GM19193 (cell line): Measurements from ENCODE around the gene CDC42EP2.

Source experiments
- POLR2A ChIP-seq: IDR thresholded peaks from 4 replicates; pipeline ENCODE4 v1.6.1; 2011; ENCODE audit not compliant: insufficient read depth, insufficient read length; ENCODE audit errors: extremely low read depth

Gene CDC42EP2, protein sequence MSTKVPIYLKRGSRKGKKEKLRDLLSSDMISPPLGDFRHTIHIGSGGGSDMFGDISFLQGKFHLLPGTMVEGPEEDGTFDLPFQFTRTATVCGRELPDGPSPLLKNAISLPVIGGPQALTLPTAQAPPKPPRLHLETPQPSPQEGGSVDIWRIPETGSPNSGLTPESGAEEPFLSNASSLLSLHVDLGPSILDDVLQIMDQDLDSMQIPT

DNA sequence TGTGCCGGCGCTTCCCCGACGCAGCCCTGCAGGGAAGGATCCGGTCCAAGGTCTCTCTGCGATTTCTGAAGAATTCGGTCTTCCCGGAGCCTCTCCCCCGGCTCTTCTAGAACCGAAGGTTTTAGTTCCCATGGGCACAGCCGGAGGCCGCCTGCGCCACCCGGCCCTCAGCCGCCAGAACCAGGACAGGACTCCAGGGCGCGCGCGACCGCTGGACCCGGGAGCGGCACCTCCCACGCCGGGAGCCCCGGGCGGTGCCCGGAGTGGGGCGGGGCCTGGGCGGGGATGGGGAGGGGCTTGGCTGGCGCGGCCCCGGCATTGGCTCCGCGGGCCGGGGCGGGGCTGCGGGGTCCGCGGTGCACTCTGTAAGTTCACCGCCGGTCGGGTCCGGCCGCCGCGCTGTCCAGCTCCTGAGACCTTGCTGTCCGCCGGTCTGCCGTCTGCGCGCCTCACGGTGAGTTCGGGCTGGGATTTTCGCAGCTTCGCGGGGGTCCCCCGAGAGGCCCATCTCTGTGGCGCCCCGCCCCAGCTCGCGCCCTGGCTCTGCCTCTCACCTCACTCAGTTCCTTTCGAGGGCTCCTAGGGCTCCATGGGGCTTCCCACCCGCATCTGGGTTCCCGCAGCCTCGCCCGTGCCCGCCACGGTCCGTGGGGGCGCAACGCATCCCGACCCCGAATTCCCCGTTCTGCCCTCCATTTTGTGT lies at the start of gene CDC42EP2:
Gene CDC42EP2, plus strand, starts transcription at position 366 of the 703 bp plus-strand sequence. CDS start 6,033 bp downstream, outside the sequence.
- TF ChIP-seq POLR2A: no peak

DNA sequence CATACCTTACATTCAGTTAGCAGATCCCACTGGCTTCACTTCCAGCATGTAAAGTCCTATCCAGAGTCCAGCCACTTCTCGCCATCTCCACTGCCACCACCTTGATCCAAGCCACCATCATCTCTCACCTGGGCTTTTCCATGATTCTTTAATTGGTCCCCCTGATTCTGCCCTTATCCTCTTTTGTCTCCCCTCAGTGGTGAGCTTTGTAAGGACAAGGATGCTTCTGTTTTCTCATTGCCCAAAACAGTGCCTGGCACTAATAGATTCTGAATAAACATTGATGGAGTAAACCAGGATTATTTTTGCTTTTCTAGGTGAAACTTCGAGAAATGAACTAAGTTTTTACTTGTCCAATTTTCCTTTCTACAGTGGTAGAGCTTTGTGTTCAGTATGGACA lies 48.5 kb upstream of the CDC42EP2 start:
- no peak for TF ChIP-seq POLR2A

DNA sequence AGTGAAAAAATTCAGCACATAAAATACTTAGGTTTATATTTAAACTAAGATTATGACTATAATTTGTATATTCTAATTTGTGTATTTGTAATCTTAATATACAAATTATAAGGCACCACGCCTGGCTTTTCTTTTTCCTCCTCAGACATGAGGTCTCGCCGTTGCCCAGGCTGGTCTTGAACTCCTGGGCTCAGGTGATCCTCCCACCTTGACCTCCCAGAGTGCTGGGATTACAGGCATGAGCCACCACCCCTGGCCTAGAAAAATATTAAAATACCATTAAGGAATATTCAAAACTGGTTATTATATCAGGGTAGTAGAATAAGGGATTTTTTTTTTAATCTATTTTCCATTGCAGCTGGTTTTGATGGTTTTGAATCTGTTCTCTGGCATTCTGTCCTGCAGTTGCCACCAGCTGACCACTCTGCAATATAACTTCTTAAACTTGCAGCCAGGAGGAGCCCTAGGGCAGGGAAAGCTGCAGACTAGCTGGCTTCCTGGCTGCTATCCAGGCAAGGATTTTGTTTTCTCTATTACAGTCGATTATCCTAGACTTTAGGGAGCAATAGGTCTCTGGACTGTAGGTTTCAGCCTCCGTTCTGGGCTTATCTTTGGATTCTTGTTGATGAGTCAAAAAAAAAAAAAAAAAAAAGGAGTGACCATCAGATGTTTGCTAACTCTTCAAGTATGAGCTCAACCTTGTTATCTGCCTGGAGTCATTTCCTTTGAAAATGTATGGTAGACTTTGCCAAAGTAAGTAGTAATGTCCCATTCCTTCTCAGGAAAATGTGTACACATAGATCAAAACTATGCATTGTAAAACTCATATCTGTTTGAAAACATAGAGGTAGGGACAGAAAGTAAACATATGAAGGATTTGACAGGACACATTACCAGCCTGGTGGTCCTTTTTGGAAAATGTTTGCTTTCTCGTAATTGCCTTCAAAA lies 39.7 kb upstream of the CDC42EP2 start:
- TF ChIP-seq POLR2A: no peak

DNA sequence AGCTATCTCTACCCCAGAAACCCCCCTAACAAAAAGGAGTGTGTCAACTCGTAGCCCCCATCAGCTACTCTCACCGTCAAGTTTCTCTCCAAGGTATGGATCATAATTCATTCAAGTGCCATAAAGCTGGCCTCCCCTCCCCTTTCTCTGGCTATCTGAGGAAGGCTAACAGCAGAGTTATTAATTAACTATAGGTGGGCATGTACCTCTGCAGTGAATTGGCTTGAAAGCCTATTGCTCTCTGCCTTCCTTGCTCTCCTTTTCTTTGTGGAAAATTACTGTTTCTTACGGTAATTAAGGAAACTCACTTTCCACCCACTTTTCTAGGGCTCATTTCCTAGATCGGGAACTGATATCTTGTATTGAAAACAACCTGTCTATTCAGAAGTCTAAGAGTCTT lies 38.8 kb upstream of the CDC42EP2 start:
- no peak for TF ChIP-seq POLR2A

DNA sequence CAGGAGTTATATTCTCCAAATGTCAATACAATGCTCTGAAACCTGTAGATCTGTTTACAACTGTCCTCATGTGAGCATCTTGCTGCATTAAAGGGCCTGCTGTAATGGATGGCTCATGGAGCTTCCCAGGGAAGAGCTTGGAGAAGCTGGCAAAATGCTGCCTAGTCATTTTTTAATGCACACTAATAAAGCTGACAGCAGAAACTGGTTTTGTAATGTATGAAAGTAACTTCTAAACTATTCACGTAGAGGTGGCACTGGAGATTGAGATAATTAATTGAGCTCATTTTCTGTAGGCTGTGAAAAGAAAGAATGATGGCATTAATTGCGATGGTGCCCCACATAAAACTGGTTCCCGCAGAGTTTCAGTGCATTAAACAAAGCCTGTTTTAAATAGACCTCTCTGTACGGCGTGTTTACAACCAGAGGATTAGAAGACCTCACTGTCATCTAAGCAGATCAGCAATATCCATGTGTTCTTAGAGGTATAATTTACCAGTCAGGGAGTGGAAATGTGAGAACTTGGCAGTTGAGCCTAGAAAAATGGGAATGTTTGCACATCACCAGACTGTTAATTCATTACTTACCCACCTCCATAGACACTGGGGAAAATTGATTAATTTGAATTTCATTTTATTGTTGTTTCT lies 36.9 kb upstream of the CDC42EP2 start:
- TF ChIP-seq POLR2A: no peak

DNA sequence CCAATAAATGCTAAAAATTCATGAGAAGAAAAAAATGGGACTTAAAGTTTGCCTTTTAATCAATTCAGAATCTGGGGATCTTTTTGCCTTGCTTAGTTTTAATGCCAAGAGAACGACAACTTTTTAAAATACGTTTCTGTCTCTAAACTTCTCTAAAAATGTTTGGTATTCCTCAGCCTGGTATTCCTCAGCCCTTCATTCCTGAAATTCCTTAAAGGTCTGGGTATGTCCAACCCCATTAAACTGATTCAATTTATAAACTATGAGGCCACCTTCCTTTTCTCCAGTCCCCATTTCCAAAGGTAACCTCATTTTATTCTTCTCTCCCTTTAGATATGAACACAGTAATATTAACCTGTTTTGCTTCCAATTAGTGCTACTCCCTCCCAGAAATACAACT lies 36.3 kb upstream of the CDC42EP2 start:
- TF ChIP-seq POLR2A: no peak

DNA sequence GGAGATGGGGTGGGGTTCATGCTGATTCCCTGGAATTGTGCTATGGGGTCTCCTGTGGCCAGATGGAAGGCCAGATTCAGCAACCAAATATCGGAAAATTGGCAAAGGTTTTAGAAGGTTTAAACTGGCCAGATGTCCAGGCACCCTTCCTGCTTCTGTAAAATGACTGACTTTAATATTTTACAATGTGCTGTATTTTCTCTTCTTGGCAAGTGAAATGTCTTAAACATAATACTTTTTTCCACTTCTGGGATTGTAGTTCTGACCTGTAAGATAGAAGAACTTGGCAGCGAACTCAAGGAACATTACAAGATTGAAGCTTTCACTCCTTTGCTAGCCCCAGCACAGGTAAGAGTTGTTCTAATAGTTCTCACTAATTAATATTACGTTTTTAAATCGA lies 35.4 kb upstream of the CDC42EP2 start:
- no peak for TF ChIP-seq POLR2A

DNA sequence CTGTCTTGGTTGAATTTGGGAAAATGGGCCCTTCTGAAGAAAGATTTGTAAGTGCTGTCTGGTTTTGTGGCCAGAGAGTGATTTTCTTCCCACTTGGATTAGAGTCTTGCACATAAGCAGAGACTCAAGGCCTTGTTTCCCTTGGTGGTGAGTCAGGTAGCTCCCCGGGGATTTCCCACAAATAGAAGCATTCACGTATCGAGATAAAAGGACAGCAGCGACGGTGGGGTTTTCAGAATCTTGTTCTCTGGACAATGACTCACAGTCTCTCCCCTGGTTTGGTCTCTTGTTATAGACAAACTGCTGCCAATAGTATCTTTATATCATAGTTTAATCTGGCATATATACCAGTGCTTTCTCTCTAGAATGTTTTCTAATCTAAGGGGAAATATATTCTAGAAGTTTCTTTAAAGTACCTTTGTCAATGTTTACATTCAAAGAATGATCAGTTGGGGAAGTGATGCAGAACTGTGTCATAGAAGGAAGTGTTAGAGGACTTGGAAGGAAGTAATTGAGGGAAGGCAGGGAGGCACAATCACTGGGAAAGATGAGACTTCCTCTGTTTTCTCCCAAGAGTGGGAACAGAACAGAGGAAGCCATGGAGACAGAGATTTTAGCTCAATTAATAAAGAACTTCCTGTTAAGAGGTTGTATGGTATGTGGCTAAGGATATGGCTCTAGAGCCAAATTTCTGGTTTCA lies 34.8 kb upstream of the CDC42EP2 start:
- TF ChIP-seq POLR2A: no peak

DNA sequence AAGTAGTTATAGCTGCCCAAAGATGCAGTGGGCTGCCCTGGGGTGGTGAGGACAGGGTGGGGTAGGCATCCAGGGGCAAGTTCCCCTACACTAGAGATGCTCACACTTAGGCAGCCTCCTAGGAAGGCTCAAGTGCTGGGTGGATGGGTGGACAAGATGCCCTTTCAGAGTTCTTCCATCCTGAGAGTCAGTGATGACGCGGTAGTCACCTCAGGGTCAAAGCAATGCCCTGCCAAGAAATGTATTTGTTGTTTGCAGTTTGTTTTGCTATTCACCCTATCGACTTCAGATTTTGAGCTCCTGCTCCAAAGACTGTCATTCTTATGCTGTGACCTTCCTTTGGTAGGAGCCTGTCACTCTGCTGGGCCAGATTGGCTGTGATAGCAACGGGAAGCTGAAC lies 34.0 kb upstream of the CDC42EP2 start:
- TF ChIP-seq POLR2A: no peak

DNA sequence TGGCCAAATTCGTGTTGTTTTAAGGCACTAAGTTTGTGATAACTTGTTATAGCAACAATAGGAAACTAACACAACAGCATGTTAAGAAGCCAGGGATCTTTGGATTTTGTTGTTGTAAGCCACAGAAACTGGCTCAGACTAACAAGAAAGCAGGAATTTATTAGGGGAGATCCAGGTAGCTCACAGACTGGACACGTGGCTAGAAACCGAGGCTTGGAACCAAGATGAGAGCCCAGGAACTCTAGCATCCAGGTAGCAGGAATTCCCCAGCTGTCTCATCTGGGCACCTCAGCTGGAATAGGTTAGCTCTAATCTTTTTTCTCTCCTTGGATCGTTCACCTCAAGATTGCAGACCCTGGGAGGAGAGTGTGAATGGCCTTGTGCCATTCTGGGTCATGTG lies 28.0 kb upstream of the CDC42EP2 start:
- no peak for TF ChIP-seq POLR2A

DNA sequence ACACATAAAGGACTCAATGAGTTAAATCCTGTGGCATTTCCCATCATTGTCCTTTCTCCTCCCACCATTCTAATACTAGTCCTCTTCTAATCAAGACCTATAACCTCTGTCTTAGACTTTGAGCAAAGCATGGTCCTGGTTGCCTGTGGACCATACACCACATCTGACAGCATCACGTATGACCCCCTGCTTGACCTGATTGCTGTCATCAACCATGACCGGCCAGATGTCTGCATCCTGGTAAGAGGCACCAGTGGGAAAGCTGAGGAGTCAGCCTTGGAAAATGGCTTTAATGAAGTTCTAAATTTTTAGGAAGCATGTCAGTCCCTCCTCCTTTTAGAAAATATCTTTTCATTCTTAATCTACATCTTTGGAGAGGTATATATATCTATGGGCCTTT lies 27.1 kb upstream of the CDC42EP2 start:
- TF ChIP-seq POLR2A: no peak

DNA sequence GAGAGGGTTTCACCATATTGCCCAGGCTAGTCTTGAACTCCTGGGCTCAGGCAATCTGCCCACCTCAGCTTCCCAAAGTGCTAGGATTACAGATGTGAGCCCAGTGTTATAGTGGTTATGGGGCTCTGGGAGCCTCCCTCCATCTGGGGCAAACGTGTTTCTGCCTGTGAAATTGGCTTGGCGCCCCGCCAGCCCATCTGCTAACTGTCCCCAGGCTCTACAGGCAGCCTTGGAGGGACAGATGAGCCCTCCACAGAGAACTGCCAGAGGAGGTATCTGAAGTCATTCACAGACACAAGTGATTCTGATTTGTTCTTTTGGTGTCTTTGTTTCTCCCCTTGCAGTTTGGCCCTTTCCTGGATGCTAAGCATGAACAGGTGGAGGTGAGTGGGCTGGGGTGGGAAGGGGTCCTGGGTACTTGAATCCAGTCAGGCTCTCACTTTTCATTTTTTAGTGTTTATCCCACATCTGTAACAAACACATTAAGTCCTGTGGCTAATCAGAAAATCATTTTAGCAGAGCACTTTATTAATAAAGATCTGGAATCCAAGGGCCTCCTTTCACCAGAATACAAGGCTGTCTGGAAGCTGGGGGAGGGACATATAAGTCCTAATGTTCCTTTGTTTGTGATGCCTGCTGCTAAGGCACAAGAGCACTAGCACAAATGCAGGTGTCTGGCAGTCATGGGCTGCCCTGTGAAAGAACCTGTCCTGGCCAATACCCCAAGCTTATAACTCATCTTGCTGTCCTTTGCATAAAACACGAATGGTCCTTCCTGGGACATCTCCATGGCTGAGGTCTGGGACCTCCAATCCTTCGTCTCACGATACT lies 25.7 kb upstream of the CDC42EP2 start:
- TF ChIP-seq POLR2A: no peak

DNA sequence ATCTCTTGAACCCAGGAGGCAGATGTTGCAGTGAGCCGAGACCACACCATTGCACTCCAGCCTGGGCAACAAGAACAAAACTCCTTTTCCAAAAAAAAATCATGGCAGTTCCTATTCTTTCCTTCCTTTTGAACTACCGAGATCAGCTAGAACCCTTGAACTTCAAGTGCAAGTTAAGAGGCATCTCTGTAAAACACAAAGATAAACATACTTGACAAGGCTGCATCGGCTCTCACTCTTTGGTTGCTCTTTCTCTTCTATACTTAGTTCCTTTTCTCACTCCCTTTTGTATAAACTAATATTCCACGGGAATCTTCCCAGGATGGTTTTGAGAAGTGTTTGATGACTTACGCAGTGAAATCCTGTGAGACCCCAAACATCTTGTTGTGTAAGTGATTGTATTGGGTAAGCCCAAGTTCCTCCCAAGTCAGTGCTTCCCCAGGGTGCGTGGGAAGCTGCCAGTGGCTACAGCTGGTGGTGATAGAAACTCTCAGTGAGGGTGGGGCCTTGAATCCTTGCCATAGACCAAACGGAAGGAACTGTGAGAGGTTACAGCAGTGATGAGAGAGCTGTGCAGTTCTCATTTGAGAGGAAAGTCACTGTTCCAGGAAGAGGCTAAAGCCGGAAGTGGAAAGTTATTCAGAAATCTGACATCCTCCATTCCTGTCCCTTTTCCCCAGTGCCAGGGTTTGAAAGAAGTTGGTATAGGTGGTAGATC lies 24.1 kb upstream of the CDC42EP2 start:
- no peak for TF ChIP-seq POLR2A
